Body of pancreas (tissue), 4 donors: ENCODE results near the gene IGF1R. TPM values are rescaled to one million over a fixed set of nuclear protein-coding genes. Genes with fewer than 3 reads are reported as not detected.

ENCODE experiments used
- ATAC-seq: fragments of 150-250 bp; one replicate; pipeline ENCODE4 v1.9.1; 2016
- DNase-seq, 4 donors: peaks; one replicate each; pipeline ENCODE4 v3.0.0-alpha.2; 2019
- H3K27ac ChIP-seq, 4 donors: fragments of 200-600 bp; sonication (generic); 1 replicate in 3 of 4; 2 replicates in 1 of 4; pipeline versions ENCODE4 v1.5.1 to v1.6.1; 2016 to 2019; ENCODE audit warnings: mild to moderate bottlenecking in 1 of 4, mixed read lengths in 1 of 4, moderate library complexity in 1 of 4
- H3K27me3 ChIP-seq, 2 donors: fragments of 200-600 bp; sonication (generic); one replicate each; pipeline ENCODE4 v1.6.0; 2016; ENCODE audit warnings: mild to moderate bottlenecking in 1 of 2
- H3K36me3 ChIP-seq, 2 donors: fragments of 200-600 bp; sonication (generic); replicated peaks in 1 of 2; 2 replicates each; pipeline ENCODE4 v1.5.1; 2016; ENCODE audit warnings: low read depth in 2 of 2; ENCODE audit not compliant: insufficient read depth in 1 of 2
- H3K4me1 ChIP-seq: fragments of 200-600 bp; sonication (generic); one replicate; pipeline ENCODE4 v1.6.0; 2016
- H3K4me3 ChIP-seq, 2 donors: fragments of 200-600 bp; sonication (generic); 1 replicate in 1 of 2; 2 replicates in 1 of 2; pipeline ENCODE4 v1.5.1; 2016 to 2019
- H3K9me3 ChIP-seq, 3 donors: fragments of 200-600 bp; sonication (generic); 1 replicate in 2 of 3; 2 replicates in 1 of 3; pipeline ENCODE4 v1.5.1; 2016
- CTCF ChIP-seq, 7 experiments: fragments of 450-650 bp in 4 of 7; fragments of 200-600 bp in 3 of 7; sonication (generic) in 3 of 7; IDR thresholded peaks; one replicate each; pipeline ENCODE4 v1.5.1; 2016 to 2019; ENCODE audit warnings: antibody characterized with exemption in 7 of 7
- POLR2A ChIP-seq, 3 donors: fragments of 450-650 bp; IDR thresholded peaks; one replicate each; pipeline ENCODE4 v1.6.1; 2016; ENCODE audit warnings: antibody characterized with exemption in 3 of 3, mild to moderate bottlenecking in 2 of 3
- WGBS, 2 donors: methylation state at CpG; one replicate each; pipeline ENCODE4 v1.1.5; 2017; 5-methylcytosine and 5-hydroxymethylcytosine counted together
- intact Hi-C: fragments of 100-400 bp; cut with DNase I; formaldehyde crosslinking; loops from one replicate; pipeline ENCODE4 v1.15.1; 2023
- total RNA-seq, 2 donors: library from RNA; depleted of rRNA; stranded (reverse); fragments of >200 nt; gene quantifications; one replicate each; pipeline ENCODE4 v1.1.0, GENCODE V29; 2016

IGF1R gene
- 10 to 100 TPM; 34.8 to 55.7 TPM for total RNA-seq

GRCh38 chr15:98647774-98648653 is at the start of gene IGF1R:
IGF1R (plus strand) TSS chr15:98648539; CDS start chr15:98649582, 1,043 bp downstream.
- Histone ChIP-seq H3K36me3 (no peaks in the 10 kb centered on the region), H3K4me3 (peak within 1 kb of the TSS; percentile 75 to 95), H3K27me3 (no peaks in the 10 kb centered on the region), H3K27ac (peak within 1 kb of the TSS; percentile 91 to 97 (median 94)), H3K9me3 (no peaks in the 10 kb centered on the region), H3K4me1 (peaks cover 18% of the 10 kb centered on the region)
- TF ChIP-seq CTCF (IDR thresholded peaks at IDR 0.05), result peak in 4 of 7 experiments; percentile 13 to 35 (median 29)
- TF ChIP-seq POLR2A (IDR thresholded peaks at IDR 0.05), result peak in 1 of 3 donors; percentile 37
- intact Hi-C loops, result no loop called here
- DNase-seq (peak; percentile 83 to 91 (median 90)), ATAC-seq (peak; percentile 79)
- WGBS, 2 donors, result 0 to 1% methylated on average over 13 to 96 of the region's 106 CpGs

GRCh38 chr15:98599909-98600691 is 48.2 kb upstream of the IGF1R start:
- peaks cover 27% of the 10 kb centered on the region for H3K4me1 ChIP-seq
- TF ChIP-seq CTCF (IDR thresholded peaks at IDR 0.05), result no peak
- TF ChIP-seq POLR2A (IDR thresholded peaks at IDR 0.05), result peak in 2 of 3 donors; percentile 68
- peak; percentile 61 to 74 (median 68) for DNase-seq
- intact Hi-C loops, result no loop called here
- WGBS, 2 donors, result 4% methylated on average over 15 of the region's 15 CpGs
- H3K9me3 ChIP-seq, result no peaks in the 10 kb centered on the region
- peak; percentile 68 for ATAC-seq
- H3K36me3 ChIP-seq, result no peaks in the 10 kb centered on the region
- H3K27ac ChIP-seq, result peak overlapping the region; percentile 63 to 83 (median 80)
- H3K27me3 ChIP-seq, result no peaks in the 10 kb centered on the region
- peak overlapping the region in 1 of 2 donors; percentile 41 for H3K4me3 ChIP-seq

GRCh38 chr15:98604983-98605382 is 43.4 kb upstream of the IGF1R start:
- DNase-seq (peak; percentile 92 to 97 (median 96)), ATAC-seq (peak; percentile 94)
- Histone ChIP-seq H3K36me3 (no peaks in the 10 kb centered on the region), H3K27ac (peak overlapping the region in 3 of 4 donors; percentile 61 to 80 (median 78)), H3K4me3 (no peak overlapping the region), H3K9me3 (no peaks in the 10 kb centered on the region), H3K4me1 (peaks cover 32% of the 10 kb centered on the region), H3K27me3 (no peaks in the 10 kb centered on the region)
- intact Hi-C loops, result no loop called here
- no peak for TF ChIP-seq CTCF (IDR thresholded peaks at IDR 0.05)
- peak in 2 of 3 donors; percentile 30 to 31 for TF ChIP-seq POLR2A (IDR thresholded peaks at IDR 0.05)
- 43 to 54% methylated on average over 15 of the region's 15 CpGs for WGBS, 2 donors

- Histone ChIP-seq H3K4me1 (peaks cover 47% of the 10 kb centered on the region), H3K36me3 (no peaks in the 10 kb centered on the region), H3K4me3 (no peak overlapping the region), H3K9me3 (no peaks in the 10 kb centered on the region), H3K27me3 (no peaks in the 10 kb centered on the region), H3K27ac (no peak overlapping the region)
- TF ChIP-seq POLR2A (IDR thresholded peaks at IDR 0.05) (no peak), CTCF (IDR thresholded peaks at IDR 0.05) (no peak)
- intact Hi-C loops, result no loop called here
- ATAC-seq, result no peak
- peak in 2 of 4 donors; percentile 19 to 61 for DNase-seq
- 14 to 68% methylated on average over 3 to 9 of the region's 9 CpGs for WGBS, 2 donors
Observed at GRCh38 chr15:98609144-98609852, 39.0 kb upstream of the IGF1R start.
